K562 (cell line): ENCODE results near the gene KRT76. TPM values are rescaled to one million over a fixed set of nuclear protein-coding genes. Genes with fewer than 3 reads are reported as not detected.

Experiments used
- ATAC-seq: fragments of 200-7000 bp; cut with Tn5 transposase; 3 replicates; pipeline ENCODE4 v1.9.1; 2020; ENCODE audit warnings: moderate library complexity
- Bru-seq: library from RNA; stranded (reverse); fragments of 400-500 nt; gene quantifications from one replicate; lab custom pipeline; 2021; lab: Mats Ljungman, UMichigan
- BruChase-seq, 2 experiments: library from RNA; stranded (reverse); fragments of 400-500 nt; gene quantifications; one replicate each; lab custom pipeline; 2021; lab: Mats Ljungman, UMichigan
- BruUV-seq: library from RNA; stranded (reverse); fragments of 400-500 nt; replicated peaks from 2 replicates; lab custom pipeline; 2021; lab: Mats Ljungman, UMichigan
- CTCF ChIA-PET: fragments of 300-600 bp; formaldehyde crosslinking; extraction: SDS; loops from one replicate; lab custom pipeline; 2021; ENCODE audit warnings: low intra/inter-chr PET ratio; lab: Yijun Ruan, JAX
- POLR2A ChIA-PET: fragments of 300-600, 350-650 bp; sonication (Branson Sonifier 250); formaldehyde crosslinking; extraction: SDS; loops from one replicate; lab custom pipeline; 2021; ENCODE audit warnings: antibody characterized with exemption, inconsistent platforms; lab: Yijun Ruan, JAX
- DNase-seq, 4 experiments: peaks; one replicate each; pipeline versions ENCODE4 v3.0.0 to v3.0.0-alpha.2; 2011 to 2018; ENCODE audit warnings: low spot score in 3 of 4, mixed read lengths in 3 of 4; ENCODE audit errors: extremely low read depth in 1 of 4
- FAIRE-seq: peaks from 2 replicates; lab custom pipeline; 2011; peaks lifted over from hg19 to GRCh38; lab: Jason Lieb, UNC
- H2AFZ ChIP-seq: 2 replicates; pipeline ENCODE4 v1.6.0; 2011; ENCODE audit warnings: low read depth, low read length, control low read depth, inconsistent platforms
- H3K27ac ChIP-seq: fragments of 200-600 bp; 3 replicates; pipeline ENCODE4 v1.8.0; 2011; ENCODE audit warnings: low read depth, mild to moderate bottlenecking, control low read depth, inconsistent platforms, low read length, moderate library complexity, mixed read lengths; ENCODE audit errors: extremely low read depth
- H3K27me3 ChIP-seq, 2 experiments: fragments of 300-600 bp in 1 of 2; 2 replicates in 1 of 2; 3 replicates in 1 of 2; pipeline versions ENCODE4 v1.6.0 to v1.8.0; 2011; ENCODE audit warnings: inconsistent platforms in 2 of 2, low read length in 2 of 2, mild to moderate bottlenecking in 1 of 2, mixed read lengths in 1 of 2, moderate library complexity in 1 of 2; ENCODE audit not compliant: control insufficient read depth in 2 of 2, insufficient read depth in 2 of 2
- H3K36me3 ChIP-seq: fragments of 300-600 bp; 3 replicates; pipeline ENCODE4 v1.8.0; 2011; ENCODE audit warnings: mild to moderate bottlenecking, low read length, inconsistent platforms; ENCODE audit not compliant: control insufficient read depth, insufficient read depth
- H3K4me1 ChIP-seq, 2 experiments: fragments of 200-600 bp in 1 of 2; replicated peaks in 1 of 2; 2 replicates in 1 of 2; 3 replicates in 1 of 2; pipeline versions ENCODE4 v1.5.1 to v1.8.0; 2011; ENCODE audit warnings: inconsistent platforms in 2 of 2, low read length in 2 of 2, mild to moderate bottlenecking in 1 of 2, mixed read lengths in 1 of 2, moderate library complexity in 1 of 2; ENCODE audit not compliant: control insufficient read depth in 2 of 2, insufficient read depth in 2 of 2
- H3K4me2 ChIP-seq: 2 replicates; pipeline ENCODE4 v1.6.1; 2011; ENCODE audit warnings: low read length, control low read depth, inconsistent platforms, mixed read lengths; ENCODE audit not compliant: insufficient read depth
- H3K4me3 ChIP-seq: fragments of 200-600 bp; sonication (generic), shearing (Covaris generic); 2 replicates; pipeline ENCODE4 v1.5.1; 2016; ENCODE audit warnings: control low read depth, inconsistent platforms
- H3K79me2 ChIP-seq: fragments of 200-600 bp; 3 replicates; pipeline ENCODE4 v1.8.0; 2011; ENCODE audit warnings: low read length, inconsistent platforms; ENCODE audit not compliant: control insufficient read depth, insufficient read depth
- H3K9ac ChIP-seq, 2 experiments: 2 replicates each; pipeline versions ENCODE4 v1.6.0 to v1.6.1; 2011; ENCODE audit warnings: low read depth in 2 of 2, low read length in 2 of 2, control low read depth in 1 of 2, inconsistent platforms in 1 of 2, mild to moderate bottlenecking in 1 of 2, mixed read lengths in 1 of 2; ENCODE audit not compliant: insufficient read depth in 1 of 2
- H3K9me1 ChIP-seq: one replicate; pipeline ENCODE4 v1.6.0; 2011; ENCODE audit warnings: inconsistent platforms, mild to moderate bottlenecking, low read length, moderate library complexity; ENCODE audit not compliant: control insufficient read depth, insufficient read depth
- H3K9me3 ChIP-seq: replicated peaks from 2 replicates; pipeline ENCODE4 v1.5.1; 2011; ENCODE audit warnings: low read depth, low read length, inconsistent platforms; ENCODE audit not compliant: control insufficient read depth, insufficient read depth
- H4K20me1 ChIP-seq: replicated peaks from 2 replicates; pipeline ENCODE4 v1.6.1; 2011; ENCODE audit warnings: low read length, inconsistent platforms, mixed read lengths; ENCODE audit not compliant: control insufficient read depth, insufficient read depth
- CBFA2T3 ChIP-seq: fragments of 450-650 bp; IDR thresholded peaks from 2 replicates; pipeline ENCODE4 v1.6.1; 2017
- ETV5 ChIP-seq: sonication (generic); formaldehyde crosslinking; IDR thresholded peaks from 2 replicates; pipeline ENCODE4 v1.4.0; 2020; ENCODE audit warnings: low read depth, mild to moderate bottlenecking, missing genetic modification reagents
- FOS ChIP-seq: IDR thresholded peaks from 3 replicates; pipeline ENCODE4 v1.6.1; 2011; ENCODE audit not compliant: insufficient read length; ENCODE audit errors: extremely low read depth
- HSF4 ChIP-seq: fragments of 250-450 bp; sonication (Bioruptor Pico); IDR thresholded peaks from 2 replicates; pipeline ENCODE4 v2.1.2; 2022; ENCODE audit warnings: mild to moderate bottlenecking, moderate library complexity, borderline replicate concordance
- JUN ChIP-seq, 2 experiments: sonication (generic) in 1 of 2; formaldehyde crosslinking in 1 of 2; IDR thresholded peaks; 2 replicates each; pipeline versions ENCODE4 v1.6.1 to v1.8.0; 2012 to 2022; ENCODE audit warnings: borderline replicate concordance in 2 of 2, mild to moderate bottlenecking in 2 of 2, improper control_type of control experiment in 1 of 2, low read depth in 1 of 2, low read length in 1 of 2, missing genetic modification reagents in 1 of 2
- MED1 ChIP-seq: sonication (generic); formaldehyde crosslinking; IDR thresholded peaks from 2 replicates; pipeline ENCODE4 v1.8.1; 2023; ENCODE audit warnings: missing genetic modification reagents, borderline replicate concordance
- NFIC ChIP-seq: fragments of 450-650 bp; IDR thresholded peaks from 2 replicates; pipeline ENCODE4 v1.6.1; 2017; ENCODE audit warnings: mild to moderate bottlenecking, inconsistent platforms
- NKRF ChIP-seq: fragments of 450-650 bp; IDR thresholded peaks from 2 replicates; pipeline ENCODE4 v1.6.1; 2016; ENCODE audit warnings: borderline replicate concordance
- PML ChIP-seq: IDR thresholded peaks from 2 replicates; pipeline ENCODE4 v1.6.1; 2012; ENCODE audit warnings: low read length, inconsistent platforms
- SMC3 ChIP-seq: conservative IDR thresholded peaks from 2 replicates; pipeline ENCODE4 v1.6.1; 2011; ENCODE audit warnings: low read depth, low read length, improper control_type of control experiment; ENCODE audit not compliant: insufficient read depth
- SREBF2 ChIP-seq: sonication (generic); formaldehyde crosslinking; IDR thresholded peaks from 2 replicates; pipeline ENCODE4 v1.4.0; 2020; ENCODE audit warnings: mild to moderate bottlenecking, missing genetic modification reagents
- TCF3 ChIP-seq: sonication (generic); formaldehyde crosslinking; IDR thresholded peaks from 2 replicates; pipeline ENCODE4 v1.4.0; 2020; ENCODE audit warnings: mild to moderate bottlenecking, missing genetic modification reagents
- WGBS: fragments of 100-300 bp; shearing (Covaris generic); methylation state at CpG from one replicate; pipeline ENCODE4 v1.1.6; 2016; ENCODE audit warnings: low coverage, mixed read lengths; ENCODE audit not compliant: insufficient coverage; ENCODE audit errors: missing lambda C conversion rate; 5-methylcytosine and 5-hydroxymethylcytosine counted together
- in situ Hi-C: fragments of 300-500 bp; cut with MboI; formaldehyde crosslinking; loops from 4 replicates; pipeline ENCODE4 v1.15.0; 2018; ENCODE audit warnings: inconsistent platforms, mixed read lengths
- intact Hi-C: fragments of 100-400 bp; cut with micrococcal nuclease; formaldehyde crosslinking; loops from 2 replicates; pipeline ENCODE4 v1.14.2; 2022
- long read RNA-seq, 3 experiments: library from polyadenylated mRNA in 2 of 3; library from RNA in 1 of 3; unstranded in 2 of 3; stranded (forward) in 1 of 3; transcript quantifications; one replicate each; pipeline ENCODE4 v2.0.0, GENCODE V29; 2019 to 2022
- polyA minus RNA-seq, 3 experiments: library from RNA; depleted of rRNA, polyadenylated mRNA; stranded (reverse); fragments of >200 nt; gene quantifications; 2 replicates each; pipeline ENCODE4 v1.2.3, GENCODE V29; 2011
- polyA plus RNA-seq, 8 experiments: library from polyadenylated mRNA; depleted of rRNA in 4 of 8; stranded (reverse) in 5 of 8; unstranded in 3 of 8; fragments of >200 nt; fragmentation: Nextera tagmentation in 2 of 8; fragmentation: Illumina TruSeq in 1 of 8; extraction: Ambion mirVana in 2 of 8; extraction: Trizol in 1 of 8; gene quantifications; 2 replicates each; pipeline versions ENCODE4 v1.2.1 to v1.2.3, GENCODE V29; 2011 to 2014; ENCODE audit warnings: inconsistent platforms in 1 of 8, missing spikeins in 1 of 8
- total RNA-seq, 7 experiments: library from RNA; depleted of rRNA in 6 of 7; stranded (reverse); fragments of >200 nt in 6 of 7; fragmentation: Illumina TruSeq in 2 of 7; extraction: Trizol in 2 of 7; gene quantifications; 2 replicates each; pipeline versions ENCODE4 v1.2.1 to v1.2.3, GENCODE V29; 2011 to 2021; ENCODE audit warnings: low replicate concordance in 1 of 7

The KRT76 gene
- not detected in 2 replicates for total RNA-seq (2011; cell fraction: chromatin; rRNA removed; ENCODE audit: low replicate concordance)
- total RNA-seq (2011; cell fraction: nucleolus; rRNA removed): not detected in 2 replicates
- total RNA-seq (2011; cell fraction: nucleoplasm; rRNA removed): not detected in 2 replicates
- not detected in 2 replicates for total RNA-seq (2014; rRNA removed)
- total RNA-seq (2014; rRNA removed; fragmentation: Illumina TruSeq; extraction: Trizol): not detected in 2 replicates
- total RNA-seq (2015; rRNA removed; fragmentation: Illumina TruSeq; extraction: Trizol): not detected in 2 replicates
- not detected in 2 replicates for total RNA-seq (2021)
- polyA plus RNA-seq (2011; rRNA removed): not detected in 2 replicates
- not detected in 2 replicates for polyA plus RNA-seq (2011; cell fraction: cytosol; rRNA removed)
- not detected in 2 replicates for polyA plus RNA-seq (2011; cell fraction: nucleus; rRNA removed)
- not detected in 2 replicates for polyA plus RNA-seq (2012)
- not detected in 2 replicates for polyA plus RNA-seq (2014; fragmentation: Illumina TruSeq; extraction: Trizol)
- polyA plus RNA-seq (2014; fragmentation: Nextera tagmentation; extraction: Ambion mirVana): not detected
- polyA plus RNA-seq (2014; rRNA removed): not detected in 2 replicates
- polyA minus RNA-seq (2011; rRNA and poly(A)+ RNA removed): not detected in 2 replicates
- polyA minus RNA-seq (2011; cell fraction: cytosol; rRNA and poly(A)+ RNA removed): not detected in 2 replicates
- not detected in 2 replicates for polyA minus RNA-seq (2011; cell fraction: nucleus; rRNA and poly(A)+ RNA removed)
- Bru-seq, nascent RNA: not detected
- not detected for BruChase-seq, experiment 1, labeled RNA remaining after a 2-hour chase
- not detected for BruChase-seq, experiment 2, labeled RNA remaining after a 6-hour chase
- long read RNA-seq, experiment 1: 0 reads
- long read RNA-seq, experiment 2: 0 reads
- long read RNA-seq, experiment 3: 0 reads

- DNase-seq (no peak), FAIRE-seq (no peak), ATAC-seq (no peak)
- no peaks in the 10 kb centered on the region for H3K9me3 ChIP-seq
- no peak within 1 kb of the TSS; a peak in 1 of 4 replicates for H3K9ac ChIP-seq
- H3K9me1 ChIP-seq: no peaks in the 10 kb centered on the region
- H3K4me2 ChIP-seq: no peak within 1 kb of the TSS
- in situ Hi-C loops (no loop called here), intact Hi-C loops (no loop called here)
- ChIA-PET CTCF (no interaction called here), POLR2A (interaction anchor here (0.7 to 1.0 kb wide), 4 partner anchors 11 to 28 kb away, joined by 3 read pairs; no protein-coding TSS in a partner anchor)
- TF ChIP-seq TCF3 (CRISPR knock-in tag): no peak
- no peak for TF ChIP-seq HSF4
- no peak for TF ChIP-seq SREBF2 (CRISPR knock-in tag)
- TF ChIP-seq SMC3: no peak
- TF ChIP-seq ETV5 (CRISPR knock-in tag): no peak
- TF ChIP-seq NFIC: no peak
- TF ChIP-seq NKRF: no peak
- no peak for TF ChIP-seq JUN (IDR thresholded peaks at IDR 0.05; ENCODE audit: borderline replicate concordance, low read depth, low read length)
- TF ChIP-seq JUN (CRISPR knock-in tag; IDR thresholded peaks at IDR 0.05; ENCODE audit: borderline replicate concordance): no peak
- no peak for TF ChIP-seq PML
- TF ChIP-seq MED1 (CRISPR knock-in tag): no peak
- no peak for TF ChIP-seq FOS
- TF ChIP-seq CBFA2T3: no peak
- no peaks in the 10 kb centered on the region for H3K79me2 ChIP-seq
- no peak within 1 kb of the TSS for H3K4me3 ChIP-seq
- peaks cover 26 to 75% of the 10 kb centered on the region in 2 experiments; a peak in 4 of 5 replicates for H3K27me3 ChIP-seq
- 7% methylated on average over 6 of the region's 8 CpGs for WGBS
- H3K4me1 ChIP-seq: no peaks in the 10 kb centered on the region
- no peak within 1 kb of the TSS for H2AFZ ChIP-seq
- no peaks in the 10 kb centered on the region; the same call in none of the 2 replicates for H4K20me1 ChIP-seq
- BruUV-seq: no TSS peak
- no peaks in the 10 kb centered on the region for H3K36me3 ChIP-seq
- H3K27ac ChIP-seq: no peak within 1 kb of the TSS
Observed at GRCh38 chr12:52776913-52777395, at the start of gene KRT76. Gene KRT76 (minus strand): TSS chr12:52777345. CDS start chr12:52777291, 54 bp downstream.
